ENCODE results near the gene LDAH.

DNA sequence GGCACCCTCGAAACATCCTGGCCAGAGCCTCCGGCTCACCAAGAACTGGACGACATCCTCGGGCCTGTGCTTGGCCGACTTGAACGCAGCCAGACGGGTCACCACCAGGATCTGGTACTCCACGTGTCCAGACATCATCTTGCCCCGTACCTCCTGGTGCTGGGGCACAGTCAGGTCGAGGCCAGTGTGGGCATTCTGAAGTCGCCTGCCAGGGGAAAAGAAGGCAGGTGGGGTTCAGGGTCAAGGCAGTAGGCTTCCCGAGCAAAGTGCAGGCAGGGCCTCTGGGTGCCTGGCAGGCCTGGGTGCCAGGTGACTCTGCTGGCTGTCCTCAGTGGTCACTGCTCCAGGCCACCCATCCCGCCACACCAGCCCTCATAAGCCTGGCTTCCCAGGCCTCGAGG is 177.6 kb downstream of the LDAH start:
- TF ChIP-seq, protein P1, sequence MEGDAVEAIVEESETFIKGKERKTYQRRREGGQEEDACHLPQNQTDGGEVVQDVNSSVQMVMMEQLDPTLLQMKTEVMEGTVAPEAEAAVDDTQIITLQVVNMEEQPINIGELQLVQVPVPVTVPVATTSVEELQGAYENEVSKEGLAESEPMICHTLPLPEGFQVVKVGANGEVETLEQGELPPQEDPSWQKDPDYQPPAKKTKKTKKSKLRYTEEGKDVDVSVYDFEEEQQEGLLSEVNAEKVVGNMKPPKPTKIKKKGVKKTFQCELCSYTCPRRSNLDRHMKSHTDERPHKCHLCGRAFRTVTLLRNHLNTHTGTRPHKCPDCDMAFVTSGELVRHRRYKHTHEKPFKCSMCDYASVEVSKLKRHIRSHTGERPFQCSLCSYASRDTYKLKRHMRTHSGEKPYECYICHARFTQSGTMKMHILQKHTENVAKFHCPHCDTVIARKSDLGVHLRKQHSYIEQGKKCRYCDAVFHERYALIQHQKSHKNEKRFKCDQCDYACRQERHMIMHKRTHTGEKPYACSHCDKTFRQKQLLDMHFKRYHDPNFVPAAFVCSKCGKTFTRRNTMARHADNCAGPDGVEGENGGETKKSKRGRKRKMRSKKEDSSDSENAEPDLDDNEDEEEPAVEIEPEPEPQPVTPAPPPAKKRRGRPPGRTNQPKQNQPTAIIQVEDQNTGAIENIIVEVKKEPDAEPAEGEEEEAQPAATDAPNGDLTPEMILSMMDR (IDR thresholded peaks at IDR 0.05): no peak
- TF ChIP-seq POLR2AphosphoS5 (IDR thresholded peaks at IDR 0.05; ENCODE audit: low read depth, low read length): no peak
- TF ChIP-seq, protein P2, sequence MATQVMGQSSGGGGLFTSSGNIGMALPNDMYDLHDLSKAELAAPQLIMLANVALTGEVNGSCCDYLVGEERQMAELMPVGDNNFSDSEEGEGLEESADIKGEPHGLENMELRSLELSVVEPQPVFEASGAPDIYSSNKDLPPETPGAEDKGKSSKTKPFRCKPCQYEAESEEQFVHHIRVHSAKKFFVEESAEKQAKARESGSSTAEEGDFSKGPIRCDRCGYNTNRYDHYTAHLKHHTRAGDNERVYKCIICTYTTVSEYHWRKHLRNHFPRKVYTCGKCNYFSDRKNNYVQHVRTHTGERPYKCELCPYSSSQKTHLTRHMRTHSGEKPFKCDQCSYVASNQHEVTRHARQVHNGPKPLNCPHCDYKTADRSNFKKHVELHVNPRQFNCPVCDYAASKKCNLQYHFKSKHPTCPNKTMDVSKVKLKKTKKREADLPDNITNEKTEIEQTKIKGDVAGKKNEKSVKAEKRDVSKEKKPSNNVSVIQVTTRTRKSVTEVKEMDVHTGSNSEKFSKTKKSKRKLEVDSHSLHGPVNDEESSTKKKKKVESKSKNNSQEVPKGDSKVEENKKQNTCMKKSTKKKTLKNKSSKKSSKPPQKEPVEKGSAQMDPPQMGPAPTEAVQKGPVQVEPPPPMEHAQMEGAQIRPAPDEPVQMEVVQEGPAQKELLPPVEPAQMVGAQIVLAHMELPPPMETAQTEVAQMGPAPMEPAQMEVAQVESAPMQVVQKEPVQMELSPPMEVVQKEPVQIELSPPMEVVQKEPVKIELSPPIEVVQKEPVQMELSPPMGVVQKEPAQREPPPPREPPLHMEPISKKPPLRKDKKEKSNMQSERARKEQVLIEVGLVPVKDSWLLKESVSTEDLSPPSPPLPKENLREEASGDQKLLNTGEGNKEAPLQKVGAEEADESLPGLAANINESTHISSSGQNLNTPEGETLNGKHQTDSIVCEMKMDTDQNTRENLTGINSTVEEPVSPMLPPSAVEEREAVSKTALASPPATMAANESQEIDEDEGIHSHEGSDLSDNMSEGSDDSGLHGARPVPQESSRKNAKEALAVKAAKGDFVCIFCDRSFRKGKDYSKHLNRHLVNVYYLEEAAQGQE (IDR thresholded peaks at IDR 0.05; ENCODE audit: insufficient read depth in 1 of 2, low read depth in 2 of 2, low read length in 1 of 2): no peak

Measured in Panc1 (cell line).